Activated CD4-positive, alpha-beta T cell treated with anti-CD3 and anti-CD28 coated beads, Interleukin-2, Interleukin-4, amounts not matched to agents 100 ng/mL and 50 ng/mL, durations not matched to agents 16 hours and 8 hours (primary cell): ENCODE measurements around the gene RIPK1.
"Not testable (repeated sequence)": the region's sequence is repeated elsewhere in the genome, so short reads cannot be mapped to it uniquely, and the experiment has no call there.

Experiments
- DNase-seq: peaks from one replicate; pipeline ENCODE4 v3.0.0-alpha.2; 2020; ENCODE audit warnings: low spot score

The RIPK1 gene

GRCh38 chr6:3136292-3137011 lies 68.2 kb downstream of the RIPK1 start:
- no peak for DNase-seq

DNA sequence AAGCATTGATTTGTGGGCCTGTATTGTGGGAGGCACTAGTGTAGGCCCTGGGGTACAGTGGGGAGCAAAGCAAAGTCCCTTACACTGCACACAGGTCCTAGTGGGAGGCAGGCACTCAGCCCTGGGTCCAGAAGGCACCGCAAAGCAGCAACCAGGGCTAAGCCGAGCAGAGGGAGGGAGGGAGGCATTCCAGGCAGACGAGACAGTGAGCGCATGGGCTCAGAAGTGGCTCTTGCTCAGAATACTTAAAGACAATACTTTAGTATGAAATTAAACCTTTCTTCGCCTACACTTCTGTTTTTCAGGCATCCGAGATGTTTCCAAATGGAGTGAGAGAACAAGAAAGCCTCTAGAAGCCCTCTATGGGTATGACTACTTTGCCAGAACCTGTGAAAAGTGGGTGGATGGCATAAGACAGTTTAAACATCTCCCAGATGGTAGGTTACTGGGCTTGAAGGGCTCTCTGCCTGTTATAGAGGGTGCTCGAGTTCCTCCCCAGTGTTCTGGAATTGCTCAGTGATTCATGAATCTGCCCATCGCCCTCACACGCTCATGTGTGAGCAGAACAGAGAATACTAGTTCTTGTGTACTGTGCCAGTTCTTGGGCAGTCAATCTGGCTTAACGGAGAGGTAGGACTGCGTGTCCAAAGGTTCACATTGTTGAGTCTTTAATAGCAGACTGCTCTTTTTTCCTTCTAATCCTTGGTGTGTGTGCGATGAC lies 68.9 kb downstream of the RIPK1 start:
- DNase-seq: no peak

- not testable (repeated sequence) for DNase-seq
Measured at GRCh38 chr6:3137873-3138272, 69.6 kb downstream of the RIPK1 start.

- no peak for DNase-seq
Measured at GRCh38 chr6:3138341-3138740, 70.0 kb downstream of the RIPK1 start.

GRCh38 chr6:3139090-3139903 lies 71.0 kb downstream of the RIPK1 start:
- no peak for DNase-seq

DNA sequence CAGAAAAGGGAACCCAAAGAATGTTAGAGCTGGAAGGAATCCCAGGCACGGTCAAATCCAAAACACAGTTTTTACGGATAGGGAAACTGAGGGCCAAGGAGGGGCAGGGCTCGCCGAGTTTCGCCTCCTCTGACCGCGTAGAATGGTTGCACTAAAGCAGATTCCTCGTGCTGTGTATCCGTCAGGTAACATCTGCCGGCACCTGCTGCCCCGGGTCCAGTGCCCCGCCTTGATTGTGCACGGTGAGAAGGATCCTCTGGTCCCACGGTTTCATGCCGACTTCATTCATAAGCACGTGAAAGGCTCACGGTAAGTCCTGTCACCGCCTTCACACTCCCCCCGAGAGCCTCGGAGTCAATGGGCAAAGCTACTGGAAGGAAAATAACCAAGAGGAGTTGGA lies 71.9 kb downstream of the RIPK1 start:
- DNase-seq: no peak

GRCh38 chr6:3142536-3142935 lies 74.2 kb downstream of the RIPK1 start:
- DNase-seq: no peak

DNA sequence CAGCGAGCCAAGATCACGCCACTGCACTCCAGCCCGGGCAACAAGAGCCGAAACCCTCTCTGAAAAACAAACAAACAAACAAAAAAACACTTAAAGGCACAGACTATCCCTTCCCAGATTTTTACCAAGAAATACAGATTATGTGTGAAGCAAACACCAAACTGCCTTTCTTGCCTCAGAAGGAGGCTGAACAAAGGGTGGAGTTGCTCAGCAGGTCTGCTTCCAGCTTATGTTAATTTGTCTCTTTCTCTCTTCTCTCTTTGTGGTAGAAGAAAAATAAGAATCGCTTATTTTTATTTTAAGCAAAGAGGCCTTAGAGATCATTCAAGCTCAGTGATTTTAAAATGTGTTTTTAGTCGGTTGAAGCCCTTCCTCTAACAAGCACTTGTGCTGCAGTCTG lies 74.9 kb downstream of the RIPK1 start:
- DNase-seq: no peak

- no peak for DNase-seq
Measured at GRCh38 chr6:3144571-3144970, 76.3 kb downstream of the RIPK1 start.

DNA sequence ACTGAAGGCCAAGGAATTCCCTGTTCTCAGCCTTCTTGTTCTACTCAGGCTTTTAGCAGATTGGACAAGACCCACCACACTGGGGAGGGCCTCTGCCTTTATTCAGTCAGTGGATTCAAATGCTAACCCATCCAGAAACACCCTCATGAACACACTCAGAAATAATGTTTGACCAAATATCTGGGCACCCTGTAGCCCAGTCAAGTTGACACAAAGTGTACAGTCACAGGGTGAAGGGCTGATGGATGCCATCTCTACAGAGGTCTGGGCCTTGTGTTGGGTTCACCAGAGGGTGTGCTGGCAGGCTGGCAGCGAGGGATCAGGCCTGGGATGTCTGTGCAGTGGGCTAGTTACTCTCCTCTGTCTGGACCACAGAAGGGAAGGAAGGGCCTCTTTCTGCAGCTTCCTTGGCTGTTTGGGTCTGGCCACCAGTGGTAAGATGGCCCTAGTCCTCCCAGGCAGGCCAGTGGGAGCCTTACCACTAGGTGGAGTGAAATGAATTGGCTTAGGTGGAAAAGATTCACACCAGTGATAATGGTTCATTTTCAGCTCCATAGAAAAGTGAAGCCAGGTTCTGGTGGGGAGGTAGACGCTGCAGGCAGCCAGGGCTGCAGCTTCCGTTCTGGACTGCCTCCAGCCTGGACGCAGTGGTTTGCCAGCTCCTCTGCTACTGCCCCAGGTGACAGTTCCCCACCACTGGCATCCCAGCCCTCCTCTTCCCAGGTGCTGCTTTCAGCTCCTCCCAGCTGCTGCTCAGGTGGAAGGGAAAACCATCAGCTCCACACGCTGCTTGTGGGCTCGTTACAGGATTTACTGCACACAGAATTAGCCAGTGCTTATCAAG lies 79.8 kb downstream of the RIPK1 start:
- no peak for DNase-seq

- DNase-seq: no peak
Measured at GRCh38 chr6:3151691-3152090, 83.4 kb downstream of the RIPK1 start.

DNA sequence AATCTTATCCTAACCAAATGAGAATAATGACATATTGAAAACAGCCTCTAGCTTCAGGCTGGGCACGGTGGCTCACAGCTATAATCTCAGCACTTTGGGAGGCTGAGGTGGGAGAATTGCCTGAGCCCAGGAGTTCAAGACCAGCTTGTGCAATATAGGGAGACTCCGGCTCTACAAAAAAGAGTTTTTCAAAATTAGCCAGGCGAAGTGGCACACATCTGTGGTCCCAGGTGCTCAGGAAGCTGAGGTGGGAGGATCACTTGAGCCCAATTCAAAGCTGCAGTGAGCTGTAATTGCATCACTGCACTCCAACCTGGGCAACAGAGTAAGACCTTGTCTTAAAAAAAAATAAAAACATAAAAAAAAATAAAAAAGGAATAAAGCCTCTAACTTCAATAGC lies 84.4 kb downstream of the RIPK1 start:
- no peak for DNase-seq

DNA sequence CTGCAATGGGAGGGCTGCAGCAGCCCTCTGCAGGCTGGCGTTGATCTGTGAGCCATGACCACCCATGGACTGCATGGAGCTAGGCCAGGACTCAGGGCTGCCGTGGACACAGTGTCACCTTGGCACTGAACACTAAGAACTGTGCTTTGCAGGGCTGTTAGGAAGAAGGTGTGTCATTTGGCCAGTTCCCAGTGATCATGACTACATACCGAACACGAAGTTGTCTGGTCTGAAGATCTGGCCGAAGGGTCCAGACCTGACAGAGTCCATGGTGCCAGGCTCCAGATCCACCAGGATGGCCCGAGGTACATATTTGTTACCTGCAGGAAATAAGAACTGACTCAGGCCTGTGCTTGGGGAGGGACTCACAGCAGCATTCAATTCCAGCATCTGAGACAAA lies 87.1 kb downstream of the RIPK1 start:
- DNase-seq: not testable (repeated sequence)

DNA sequence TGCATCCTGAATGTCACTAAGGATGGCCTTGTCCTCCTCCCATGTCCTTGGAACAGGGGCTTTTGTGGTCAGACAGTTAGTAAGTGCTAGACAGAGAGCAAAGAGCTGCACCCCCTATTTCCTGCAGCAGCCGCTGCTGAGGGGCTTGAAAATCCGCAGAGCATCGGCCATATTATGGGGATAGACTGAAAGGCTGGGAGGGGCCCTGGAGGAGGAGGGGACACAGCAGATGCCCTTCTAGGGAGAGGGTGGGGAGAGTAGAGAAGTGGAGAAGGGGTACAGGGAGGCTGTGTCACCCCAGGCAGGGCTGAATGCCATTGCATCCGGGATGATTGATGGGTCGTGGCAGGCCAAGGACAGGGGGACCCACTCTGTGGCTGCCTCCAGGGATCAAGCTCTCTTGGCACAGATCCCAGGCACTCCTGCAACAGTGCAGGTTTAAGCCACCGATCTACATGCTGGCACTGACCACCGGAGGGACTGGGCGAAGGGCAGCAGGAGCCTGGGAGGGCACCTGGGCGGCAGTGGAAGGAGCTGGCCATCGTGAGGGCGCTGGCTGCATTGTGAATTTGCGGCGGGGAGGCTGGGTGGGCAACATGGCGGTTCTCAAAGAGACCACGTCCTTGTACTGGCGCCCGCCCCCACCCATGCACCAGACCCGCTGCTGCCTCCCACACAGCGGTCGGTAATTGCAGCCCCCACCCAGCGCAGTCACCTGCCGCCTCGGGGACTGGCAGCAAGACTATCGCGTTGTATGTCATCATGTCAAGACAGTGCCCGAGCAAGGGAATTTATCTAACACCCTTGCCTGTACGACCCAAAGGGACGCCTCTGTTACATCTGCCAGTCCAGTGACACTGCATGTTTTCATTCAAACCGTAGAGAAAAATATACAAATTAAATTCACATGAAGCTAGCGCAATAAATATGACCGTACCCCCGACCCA lies 88.2 kb downstream of the RIPK1 start:
- DNase-seq: not testable (repeated sequence)

- DNase-seq: peak; percentile 75
Measured at GRCh38 chr6:3157131-3157933, 89.0 kb downstream of the RIPK1 start, which contains the start of gene TUBB2A. Gene TUBB2A, minus strand, starts transcription at chr6:3157544. Its CDS starts 81 bp downstream, at chr6:3157463.

GRCh38 chr6:3159805-3160781 lies 91.8 kb downstream of the RIPK1 start:
- DNase-seq: no peak

GRCh38 chr6:3162067-3162497 lies 93.8 kb downstream of the RIPK1 start:
- peak; percentile 29 for DNase-seq

- peak; percentile 24 for DNase-seq
Measured at GRCh38 chr6:3162565-3163247, 94.4 kb downstream of the RIPK1 start.
